OCI-LY7 (cell line): ENCODE measurements around the gene RPS6KB2. TPM values are rescaled to one million over a fixed set of nuclear protein-coding genes. Genes with fewer than 3 reads are reported as not detected.

Source experiments
- BruUV-seq: library from RNA; stranded (reverse); fragments of 400-500 nt; replicated peaks from 2 replicates; lab custom pipeline; 2021; lab: Mats Ljungman, UMichigan
- CTCF ChIA-PET: fragments of 300-600 bp; sonication (Branson Sonifier 250); formaldehyde crosslinking; loops from one replicate; lab custom pipeline; 2022; ENCODE audit warnings: antibody characterized with exemption; ENCODE audit not compliant: unreplicated experiment; lab: Charles Lee
- POLR2A ChIA-PET: fragments of 300-600 bp; sonication (Branson Sonifier 250); formaldehyde crosslinking; loops from one replicate; lab custom pipeline; 2022; ENCODE audit warnings: antibody characterized with exemption; lab: Charles Lee
- DNase-seq: peaks from one replicate; pipeline ENCODE4 v3.0.0-alpha.2; 2015; ENCODE audit warnings: low spot score
- H2AFZ ChIP-seq: fragments of 200-600 bp; sonication (generic), shearing (Covaris generic); 2 replicates; pipeline ENCODE4 v1.6.1; 2014; ENCODE audit warnings: mild to moderate bottlenecking, antibody characterized with exemption, low read length, moderate library complexity
- H3K27ac ChIP-seq: fragments of 200-600 bp; sonication (generic); 2 replicates; pipeline ENCODE4 v1.5.1; 2014; ENCODE audit warnings: mixed run types, low read depth, mild to moderate bottlenecking, moderate library complexity, low read length, inconsistent platforms; ENCODE audit not compliant: poor library complexity, severe bottlenecking
- H3K36me3 ChIP-seq: fragments of 200-600 bp; sonication (generic); 2 replicates; pipeline ENCODE4 v1.6.1; 2014; ENCODE audit warnings: mild to moderate bottlenecking, antibody characterized with exemption, low read length, moderate library complexity, mixed read lengths; ENCODE audit not compliant: insufficient read depth
- H3K4me1 ChIP-seq: fragments of 200-600 bp; sonication (generic); 2 replicates; pipeline ENCODE4 v1.5.1; 2014; ENCODE audit warnings: mild to moderate bottlenecking, low read length; ENCODE audit not compliant: insufficient read depth, poor library complexity, severe bottlenecking
- H3K4me2 ChIP-seq: fragments of 200-600 bp; sonication (generic); 2 replicates; pipeline ENCODE4 v1.6.1; 2014; ENCODE audit warnings: mild to moderate bottlenecking, low read length
- H3K4me3 ChIP-seq: fragments of 200-600 bp; sonication (generic); 2 replicates; pipeline ENCODE4 v1.5.1; 2014; ENCODE audit warnings: mild to moderate bottlenecking, low read depth, low read length; ENCODE audit not compliant: poor library complexity, severe bottlenecking
- H3K79me2 ChIP-seq: fragments of 200-600 bp; sonication (generic); 2 replicates; pipeline ENCODE4 v1.6.1; 2016; ENCODE audit warnings: low read depth, mild to moderate bottlenecking, low read length, moderate library complexity, mixed read lengths; ENCODE audit not compliant: insufficient read depth
- H3K9me2 ChIP-seq: fragments of 200-600 bp; sonication (generic); 2 replicates; pipeline ENCODE4 v1.6.1; 2016; ENCODE audit warnings: mild to moderate bottlenecking, low read length, mixed read lengths; ENCODE audit not compliant: insufficient read depth
- H3K9me3 ChIP-seq: fragments of 200-600 bp; sonication (generic); 2 replicates; pipeline ENCODE4 v1.6.1; 2014; ENCODE audit warnings: mild to moderate bottlenecking, mixed run types, low read length, mixed read lengths
- H4K20me1 ChIP-seq: fragments of 200-600 bp; sonication (generic); 2 replicates; pipeline ENCODE4 v1.6.1; 2014; ENCODE audit warnings: mild to moderate bottlenecking, antibody characterized with exemption, low read length, moderate library complexity, mixed read lengths; ENCODE audit not compliant: insufficient read depth
- EZH2phosphoT487 ChIP-seq: fragments of 200-600 bp; sonication (generic); IDR thresholded peaks from 2 replicates; pipeline ENCODE4 v1.6.1; 2018; ENCODE audit warnings: low read depth, borderline replicate concordance, mild to moderate bottlenecking, mixed run types, antibody characterized with exemption, low read length, moderate library complexity, mixed read lengths
- intact Hi-C: fragments of 100-400 bp; cut with micrococcal nuclease; formaldehyde crosslinking; loops from one replicate; pipeline ENCODE4 v1.10.0; 2022; ENCODE audit not compliant: unreplicated experiment
- total RNA-seq, 2 experiments: library from RNA; depleted of rRNA in 1 of 2; stranded (reverse); fragments of >200 nt in 1 of 2; shearing (Covaris generic) in 1 of 2; gene quantifications; 2 replicates each; pipeline ENCODE4 v1.2.3, GENCODE V29; 2014 to 2022
- TF ChIP-seq, protein P1 (sequence below): fragments of 200-600 bp; sonication (generic); conservative IDR thresholded peaks from 2 replicates; pipeline ENCODE4 v1.5.1; 2014; ENCODE audit warnings: mild to moderate bottlenecking, antibody characterized with exemption, low read length, moderate library complexity, mixed read lengths

Gene RPS6KB2
- total RNA-seq, 2 experiments from 2014 or later: 48.3 to 69.4 TPM

DNA sequence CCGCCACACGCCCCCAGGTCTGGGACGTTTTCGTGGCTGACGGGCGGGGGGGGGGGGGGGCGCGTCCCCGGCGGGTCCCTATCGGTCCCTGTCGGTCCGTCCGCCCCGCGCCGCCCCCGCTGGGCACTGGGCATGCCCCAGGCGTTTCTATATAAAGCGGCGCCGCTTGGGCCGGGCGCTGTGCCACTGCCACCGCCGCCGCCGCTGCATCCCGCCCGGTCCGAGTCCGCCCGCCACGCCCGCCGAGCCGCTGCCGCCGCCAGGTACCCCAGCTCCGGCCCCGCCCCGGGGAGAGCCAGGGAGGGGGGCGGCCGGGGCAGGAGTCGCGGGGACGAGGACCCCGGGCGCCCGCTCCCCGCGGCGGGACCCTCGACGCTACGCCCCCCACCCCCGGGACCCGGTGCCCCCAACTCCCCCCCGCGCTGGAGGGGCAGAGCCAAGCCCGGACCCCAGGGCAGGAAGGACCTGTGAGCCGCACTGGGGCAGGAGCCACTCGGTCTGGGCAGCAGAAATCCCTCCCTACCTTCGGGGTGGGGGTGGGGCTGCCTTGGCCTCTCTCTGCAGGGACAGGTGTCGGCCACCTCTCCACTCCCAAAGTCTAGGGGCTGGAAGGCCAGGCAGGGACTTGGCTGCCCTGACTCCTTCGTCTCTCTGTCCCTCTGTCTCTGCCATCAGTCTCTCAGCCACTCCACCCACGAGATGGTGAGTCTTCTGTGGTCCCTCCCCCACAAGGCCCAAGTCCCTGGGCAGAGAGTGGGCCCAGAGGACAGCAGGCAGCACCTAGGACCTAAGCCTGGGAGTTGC lies 12.6 kb upstream of the RPS6KB2 start, which contains the start of gene CARNS1:
CARNS1 (plus strand) TSS at position 178 of the 804 bp plus-strand sequence; CDS start at position 700, 522 bp downstream.
- no TSS peak for BruUV-seq
- Histone ChIP-seq H3K9me2 (no peaks in the 10 kb centered on the region), H2AFZ (no peak within 1 kb of the TSS), H3K27ac (no peak within 1 kb of the TSS), H3K4me2 (peak within 1 kb of the TSS; percentile 31; the same call in 1 of the 2 replicates), H3K9me3 (no peaks in the 10 kb centered on the region), H3K4me3 (no peak within 1 kb of the TSS), H3K36me3 (peaks cover 3% of the 10 kb centered on the region), H3K79me2 (no peaks in the 10 kb centered on the region), H4K20me1 (no peaks in the 10 kb centered on the region), H3K4me1 (peaks cover 70% of the 10 kb centered on the region)
- ChIA-PET POLR2A (no interaction called here), CTCF (no interaction called here)
- intact Hi-C loops: no loop called here
- TF ChIP-seq, protein P1, sequence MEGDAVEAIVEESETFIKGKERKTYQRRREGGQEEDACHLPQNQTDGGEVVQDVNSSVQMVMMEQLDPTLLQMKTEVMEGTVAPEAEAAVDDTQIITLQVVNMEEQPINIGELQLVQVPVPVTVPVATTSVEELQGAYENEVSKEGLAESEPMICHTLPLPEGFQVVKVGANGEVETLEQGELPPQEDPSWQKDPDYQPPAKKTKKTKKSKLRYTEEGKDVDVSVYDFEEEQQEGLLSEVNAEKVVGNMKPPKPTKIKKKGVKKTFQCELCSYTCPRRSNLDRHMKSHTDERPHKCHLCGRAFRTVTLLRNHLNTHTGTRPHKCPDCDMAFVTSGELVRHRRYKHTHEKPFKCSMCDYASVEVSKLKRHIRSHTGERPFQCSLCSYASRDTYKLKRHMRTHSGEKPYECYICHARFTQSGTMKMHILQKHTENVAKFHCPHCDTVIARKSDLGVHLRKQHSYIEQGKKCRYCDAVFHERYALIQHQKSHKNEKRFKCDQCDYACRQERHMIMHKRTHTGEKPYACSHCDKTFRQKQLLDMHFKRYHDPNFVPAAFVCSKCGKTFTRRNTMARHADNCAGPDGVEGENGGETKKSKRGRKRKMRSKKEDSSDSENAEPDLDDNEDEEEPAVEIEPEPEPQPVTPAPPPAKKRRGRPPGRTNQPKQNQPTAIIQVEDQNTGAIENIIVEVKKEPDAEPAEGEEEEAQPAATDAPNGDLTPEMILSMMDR: no peak
- TF ChIP-seq EZH2phosphoT487: no peak
- DNase-seq: no peak

DNA sequence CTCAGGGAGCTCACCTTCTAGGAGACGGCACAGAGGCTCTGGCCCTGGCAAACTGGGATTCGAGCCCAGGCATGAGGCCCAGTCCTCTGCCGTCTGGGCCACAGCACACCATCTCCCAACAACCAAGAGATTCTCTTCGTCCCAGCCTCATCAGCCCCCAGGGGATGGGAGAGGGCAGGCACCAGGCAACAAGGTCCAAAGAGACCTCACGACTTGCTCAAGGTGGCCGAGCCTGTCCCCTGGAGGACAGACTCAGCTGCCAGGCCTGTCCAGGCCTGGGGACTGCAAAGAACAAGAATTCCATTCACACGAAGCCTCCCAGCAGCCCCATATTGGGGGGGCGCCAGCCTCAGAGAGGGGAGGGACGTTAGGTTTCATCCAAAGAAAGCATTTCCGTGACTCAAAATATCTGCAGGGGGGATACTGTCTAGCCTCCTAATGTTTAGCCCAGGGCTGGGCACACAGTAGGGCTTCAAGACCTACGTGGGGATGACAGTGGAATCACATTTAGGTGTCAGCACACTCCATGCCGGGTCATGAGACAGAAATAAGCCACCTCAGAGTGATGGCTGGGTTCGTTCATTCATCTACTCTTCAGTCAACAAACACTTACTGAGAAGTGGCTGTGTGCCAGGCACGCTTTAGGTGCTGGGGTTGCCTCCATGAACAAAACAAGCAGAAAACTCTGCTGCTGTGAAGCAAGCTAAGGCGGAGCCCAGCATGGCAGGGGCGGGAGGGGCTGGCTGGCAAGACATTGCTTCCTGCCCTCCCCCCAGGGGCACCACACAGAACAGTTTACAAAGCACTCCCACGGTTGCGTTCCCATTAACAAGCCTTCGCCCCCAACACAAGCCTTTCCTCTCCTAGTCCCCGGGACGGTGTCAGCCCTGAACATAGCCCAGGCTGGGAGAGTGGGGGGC lies 11.6 kb upstream of the RPS6KB2 start:
- DNase-seq: no peak
- peaks cover 67% of the 10 kb centered on the region for H3K4me1 ChIP-seq
- POLR2A ChIA-PET: no interaction called here

More for the DNA sequence above, 11.6 kb upstream of the RPS6KB2 start:
- H3K4me3 ChIP-seq: no peak overlapping the region
- no TSS peak for BruUV-seq
- CTCF ChIA-PET: no interaction called here
- H4K20me1 ChIP-seq: no peaks in the 10 kb centered on the region
- no peak overlapping the region for H3K27ac ChIP-seq
- no peak for TF ChIP-seq EZH2phosphoT487
- TF ChIP-seq, protein P1: no peak
- H3K79me2 ChIP-seq: no peaks in the 10 kb centered on the region
- H3K9me3 ChIP-seq: no peaks in the 10 kb centered on the region
- H2AFZ ChIP-seq: no peak overlapping the region
- H3K36me3 ChIP-seq: no peaks in the 10 kb centered on the region
- H3K4me2 ChIP-seq: peak overlapping the region; percentile 31
- intact Hi-C loops: no loop called here
- no peaks in the 10 kb centered on the region for H3K9me2 ChIP-seq
